Activated CD8-positive, alpha-beta memory T cell treated with anti-CD3 and anti-CD28 coated beads, Interleukin-2, amount 50 U/mL, for 24 hours (primary cell): Measurements from ENCODE around the gene MYO7B.

Source experiments
- DNase-seq: peaks from one replicate; pipeline ENCODE4 v3.0.0-alpha.2; 2020; ENCODE audit errors: extremely low read depth

MYO7B gene

GRCh38 chr2:127608061-127609030 is 72.9 kb downstream of the MYO7B start:
- DNase-seq, result no peak

DNA sequence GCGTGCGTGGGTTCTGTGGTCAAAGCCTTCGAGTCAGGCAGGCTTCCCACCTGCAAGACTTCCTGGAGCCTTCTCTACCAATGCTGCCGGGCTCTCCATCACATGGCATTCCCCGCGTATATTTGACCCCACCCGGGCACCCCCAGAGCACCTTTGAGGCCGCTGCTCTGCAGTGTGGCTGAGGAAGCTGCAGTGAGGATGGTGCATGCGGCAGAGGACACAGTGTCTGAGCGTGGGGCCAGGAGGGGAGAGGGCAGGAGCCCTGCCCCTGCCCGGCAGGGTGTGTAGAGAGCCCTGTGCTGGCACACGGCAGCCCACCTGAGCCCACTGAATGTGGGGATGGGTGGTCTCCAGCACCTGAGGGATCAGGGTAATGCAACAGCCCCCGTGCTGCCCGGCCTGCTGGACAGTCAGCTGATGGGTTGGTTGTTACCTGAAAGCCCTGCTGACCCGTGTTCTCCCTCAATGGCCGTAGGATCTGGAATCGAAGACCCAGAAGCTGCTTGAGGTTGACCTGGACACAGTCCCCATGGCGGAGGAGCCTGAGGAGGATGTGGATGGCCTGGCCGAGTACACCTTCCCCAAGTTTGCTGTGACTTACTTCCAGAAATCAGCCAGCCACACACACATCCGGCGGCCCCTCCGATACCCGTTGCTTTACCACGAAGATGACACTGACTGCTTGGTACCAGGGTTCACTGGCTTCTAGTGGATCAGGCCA is 73.7 kb downstream of the MYO7B start:
- DNase-seq, result no peak

- no peak for DNase-seq
Measured at GRCh38 chr2:127609818-127610217, 74.3 kb downstream of the MYO7B start.

GRCh38 chr2:127610561-127610960 is 75.1 kb downstream of the MYO7B start:
- DNase-seq, result no peak

GRCh38 chr2:127611076-127611925 is 75.8 kb downstream of the MYO7B start:
- DNase-seq, result no peak

DNA sequence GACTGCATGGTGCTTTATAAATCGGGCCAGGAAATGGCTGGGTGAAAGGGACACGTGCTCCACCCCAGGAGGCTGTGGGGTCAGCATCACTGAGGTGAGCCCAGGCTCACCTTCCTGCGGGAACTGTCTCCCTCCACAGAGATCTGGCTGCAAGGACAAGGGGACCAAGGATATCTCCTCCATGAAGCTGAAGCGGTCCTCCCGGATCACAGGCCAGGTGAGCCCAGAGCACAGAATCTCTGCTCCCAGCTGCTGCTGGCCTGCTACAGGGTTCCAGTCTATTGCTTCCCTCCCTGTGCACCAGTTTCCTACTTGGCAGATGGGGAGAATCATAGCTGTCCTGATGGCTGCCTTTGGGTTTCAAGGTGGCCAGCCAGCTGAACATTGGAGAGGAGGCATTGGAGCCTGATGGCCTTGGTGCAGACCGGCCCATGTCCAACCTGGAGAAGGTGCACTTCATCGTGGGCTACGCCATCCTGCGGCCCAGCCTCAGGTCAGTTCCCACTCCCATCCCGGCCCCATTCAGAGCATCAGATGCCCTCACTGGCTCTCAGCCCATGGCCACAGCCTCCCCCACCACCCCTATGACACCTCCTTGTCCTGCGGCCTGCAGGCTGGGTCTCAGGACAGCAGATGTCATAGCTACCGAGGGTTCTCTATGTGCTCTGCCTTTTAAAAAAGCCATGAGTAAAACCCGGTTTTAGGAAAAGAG is 76.8 kb downstream of the MYO7B start:
- no peak for DNase-seq

GRCh38 chr2:127614246-127614645 is 78.8 kb downstream of the MYO7B start:
- no peak for DNase-seq

DNA sequence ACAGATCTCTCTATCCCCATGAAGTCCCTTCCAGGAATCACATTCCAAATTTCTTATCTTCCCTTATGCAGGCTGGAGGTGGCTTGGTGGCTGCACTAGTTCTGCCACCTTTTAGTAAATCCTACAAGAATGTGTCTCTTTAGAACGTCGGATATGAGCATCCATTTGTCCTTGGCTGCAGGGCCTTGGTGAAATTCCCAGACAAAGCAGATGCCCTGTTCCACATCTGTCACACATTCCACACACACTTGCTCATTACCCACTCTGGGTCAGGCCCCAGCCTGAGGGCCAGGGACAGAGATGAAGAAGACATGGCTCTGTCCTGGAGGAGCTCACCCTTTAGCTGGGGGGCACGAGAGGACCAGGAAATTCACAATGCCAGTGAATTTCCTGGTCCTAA is 79.2 kb downstream of the MYO7B start:
- DNase-seq, result no peak

DNA sequence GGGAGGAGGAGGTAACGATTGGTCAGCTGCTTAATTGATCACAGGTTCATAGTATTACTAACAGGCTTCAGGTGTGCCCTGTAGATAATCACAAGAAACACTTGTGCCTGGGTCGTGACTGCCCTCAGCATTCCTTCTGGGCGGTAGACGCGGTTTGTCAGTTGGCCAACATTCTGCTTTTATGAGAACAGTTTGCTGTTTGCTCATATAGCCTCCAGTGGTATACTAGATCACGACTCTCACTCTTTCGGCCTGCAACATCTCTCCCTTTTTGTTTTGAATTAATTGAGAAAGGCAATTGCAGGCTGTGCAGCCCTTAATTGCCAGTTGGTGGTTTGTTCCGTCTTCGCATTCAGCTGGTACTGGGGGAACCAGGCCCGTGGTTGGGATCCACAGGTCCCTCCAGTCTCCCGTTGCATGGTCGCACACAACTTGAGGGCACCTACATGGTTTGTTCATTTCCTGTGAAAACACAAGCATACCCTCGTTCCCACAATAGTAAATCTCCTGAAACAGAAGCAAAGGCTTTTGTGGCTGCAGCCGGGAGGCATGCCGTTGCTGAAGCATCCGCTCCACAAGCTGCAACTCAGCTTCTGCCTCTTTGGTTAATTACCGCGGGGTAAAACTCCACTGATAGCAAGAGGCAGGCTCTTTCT is 80.2 kb downstream of the MYO7B start:
- no peak for DNase-seq

DNA sequence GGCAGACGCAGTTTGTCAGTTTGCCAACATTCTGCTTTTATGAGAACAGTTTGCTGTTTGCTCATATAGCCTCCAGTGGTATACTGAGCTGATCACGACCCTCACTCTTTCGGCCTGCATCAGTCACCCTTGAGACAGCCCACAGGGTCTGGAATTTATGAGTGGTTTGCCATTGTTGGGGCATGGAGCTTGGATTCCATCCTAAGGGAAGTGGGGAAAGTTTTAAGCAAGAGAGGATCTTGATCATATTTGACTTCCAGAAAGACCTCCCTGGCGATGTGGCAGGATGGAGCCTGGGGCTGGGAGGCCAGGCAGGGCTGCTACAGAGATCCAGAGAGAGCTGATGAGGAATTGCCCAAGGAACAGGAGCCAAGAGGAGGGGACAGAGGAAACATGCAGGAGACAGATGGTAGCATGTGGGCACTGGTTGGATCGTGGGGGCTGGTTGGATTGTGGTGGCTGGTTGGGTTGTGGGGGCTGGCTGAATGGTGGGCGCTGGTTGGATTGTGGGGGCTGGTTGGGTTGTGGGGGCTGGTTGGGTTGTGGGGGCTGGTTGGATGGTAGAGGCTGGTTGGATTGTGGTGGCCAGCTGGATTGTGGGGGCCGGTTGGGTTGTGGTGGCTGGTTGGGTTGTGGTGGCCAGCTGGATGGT is 83.2 kb downstream of the MYO7B start:
- DNase-seq, result no peak

GRCh38 chr2:127619203-127619590 is 83.7 kb downstream of the MYO7B start:
- no peak for DNase-seq

GRCh38 chr2:127619877-127620705 is 84.6 kb downstream of the MYO7B start:
- no peak for DNase-seq

GRCh38 chr2:127620866-127621265 is 85.4 kb downstream of the MYO7B start:
- no peak for DNase-seq

GRCh38 chr2:127621981-127622431 is 86.5 kb downstream of the MYO7B start:
- no peak for DNase-seq

- no peak for DNase-seq
Measured at GRCh38 chr2:127622561-127623387, 87.3 kb downstream of the MYO7B start.

DNA sequence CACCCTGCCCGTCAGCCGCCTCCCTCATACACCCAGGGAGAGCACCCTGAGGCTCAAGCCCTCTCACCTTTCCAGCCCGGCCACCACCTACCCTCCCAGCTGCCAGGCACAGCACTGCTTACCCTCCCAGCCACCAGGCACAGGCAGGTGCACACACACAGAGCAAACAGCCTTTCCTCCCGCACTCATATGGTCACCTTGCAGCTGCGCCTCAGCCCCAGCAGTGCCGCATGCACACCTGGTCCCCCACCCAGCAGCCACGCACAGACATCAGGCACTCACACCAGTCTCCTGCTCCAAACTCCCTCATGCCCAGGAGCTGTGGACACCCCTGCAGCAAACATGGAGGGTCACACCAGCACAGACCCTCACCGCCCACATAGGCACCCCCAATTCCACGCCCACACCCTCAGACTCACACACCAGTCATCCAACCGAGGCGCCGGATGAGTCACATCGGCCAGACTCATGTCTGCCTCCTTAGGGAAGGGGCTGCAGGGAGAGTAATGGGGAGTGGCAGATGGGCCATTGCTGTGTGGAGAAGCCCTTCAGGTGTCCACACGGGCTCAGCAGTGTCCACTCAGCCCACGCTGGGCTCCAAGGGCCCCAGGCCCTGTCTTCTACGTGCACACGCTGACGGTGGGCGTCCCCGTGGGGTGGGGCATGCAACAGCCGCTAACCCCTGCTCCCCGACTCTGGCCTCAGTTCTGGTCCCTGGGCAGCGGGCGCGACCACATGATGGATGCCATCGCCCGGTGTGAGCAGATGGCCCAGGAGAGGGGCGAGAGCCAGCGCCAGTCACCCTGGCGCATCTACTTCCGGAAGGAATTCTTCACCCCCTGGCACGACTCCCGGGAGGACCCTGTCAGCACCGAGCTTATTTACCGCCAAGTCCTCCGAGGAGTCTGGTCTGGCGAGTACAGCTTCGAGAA is 88.2 kb downstream of the MYO7B start:
- no peak for DNase-seq

DNA sequence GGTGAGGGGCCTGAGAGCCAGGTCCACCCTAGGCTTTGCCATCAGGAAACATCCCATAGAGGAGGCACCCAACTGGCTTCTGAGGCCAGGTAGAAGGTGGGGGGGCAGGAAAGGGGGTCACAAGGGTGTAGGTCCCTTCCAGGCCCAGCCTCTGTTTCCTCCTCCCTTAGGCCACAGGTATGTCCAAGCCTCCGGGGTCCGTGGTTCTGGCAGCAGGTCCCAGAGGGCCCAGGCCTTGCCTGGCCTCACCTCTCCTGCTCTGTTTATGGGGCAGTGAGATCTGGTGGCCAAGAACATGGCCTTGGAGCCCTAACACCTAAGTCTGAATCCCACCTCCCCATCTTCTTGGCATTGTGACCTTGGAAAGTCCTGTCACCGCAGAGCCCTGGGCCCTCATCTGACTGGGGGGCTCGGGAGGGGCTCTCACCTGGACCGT is 88.9 kb downstream of the MYO7B start:
- DNase-seq, result no peak
